ENCODE data around the gene SPATA7.

The SPATA7 gene

DNA sequence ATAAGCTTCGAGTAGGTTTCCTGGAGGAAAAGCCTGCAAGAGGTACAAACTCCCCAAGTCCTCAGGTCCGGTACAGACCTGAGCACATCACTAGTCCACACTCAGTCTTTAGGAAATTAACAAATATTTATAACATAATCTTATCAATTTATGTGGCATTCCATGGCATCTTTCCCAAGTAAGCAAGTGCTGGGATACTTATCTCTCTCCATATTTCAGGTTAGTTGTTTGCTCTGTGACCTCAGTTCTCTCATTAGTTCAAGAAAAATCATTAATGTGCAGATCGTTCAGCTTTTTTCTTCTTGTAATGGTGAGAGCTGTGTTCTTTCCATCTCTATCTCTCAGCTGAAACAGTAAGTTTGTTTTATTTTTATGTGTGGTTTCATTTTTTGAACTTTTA is 34.7 kb downstream of the SPATA7 start:
- no peak for DNase-seq

DNA sequence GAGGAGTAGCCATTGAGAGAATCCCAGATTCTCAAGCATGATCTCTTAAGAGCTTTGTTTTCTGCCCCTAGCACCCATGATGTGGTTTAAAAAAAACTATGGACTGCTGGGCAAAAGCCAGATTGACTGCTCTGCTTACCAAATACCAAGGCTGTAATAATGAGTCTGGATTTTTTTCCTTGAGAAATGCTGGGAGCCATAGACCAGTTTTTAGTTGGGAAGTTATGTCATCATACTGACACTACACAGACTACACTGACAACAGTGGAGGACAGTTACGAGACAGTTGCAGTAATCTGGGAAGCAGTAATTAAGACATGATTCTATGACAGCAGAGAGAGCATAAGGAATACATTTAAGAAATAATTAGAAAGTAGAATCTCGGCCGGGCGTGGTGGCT is 35.8 kb downstream of the SPATA7 start:
- DNase-seq, result no peak

DNA sequence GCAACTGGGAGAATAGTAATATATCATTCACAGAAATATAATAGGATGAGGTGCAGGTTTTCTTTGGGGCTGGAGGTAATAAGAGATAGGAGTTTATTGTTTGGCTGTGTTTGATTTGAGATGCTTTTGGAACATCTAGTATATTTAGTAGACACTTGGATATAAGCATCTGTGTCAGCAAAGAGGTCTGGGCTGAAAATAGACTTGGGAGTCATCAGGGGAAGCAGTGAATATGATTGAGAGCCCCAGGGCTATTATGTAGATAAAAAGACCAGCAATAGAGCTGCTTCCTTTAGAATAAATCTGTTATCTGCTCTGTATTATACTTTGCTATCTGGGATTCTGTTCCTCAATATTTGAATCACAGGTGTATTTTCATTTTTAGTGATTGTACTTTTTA is 36.6 kb downstream of the SPATA7 start:
- DNase-seq, result no peak

DNA sequence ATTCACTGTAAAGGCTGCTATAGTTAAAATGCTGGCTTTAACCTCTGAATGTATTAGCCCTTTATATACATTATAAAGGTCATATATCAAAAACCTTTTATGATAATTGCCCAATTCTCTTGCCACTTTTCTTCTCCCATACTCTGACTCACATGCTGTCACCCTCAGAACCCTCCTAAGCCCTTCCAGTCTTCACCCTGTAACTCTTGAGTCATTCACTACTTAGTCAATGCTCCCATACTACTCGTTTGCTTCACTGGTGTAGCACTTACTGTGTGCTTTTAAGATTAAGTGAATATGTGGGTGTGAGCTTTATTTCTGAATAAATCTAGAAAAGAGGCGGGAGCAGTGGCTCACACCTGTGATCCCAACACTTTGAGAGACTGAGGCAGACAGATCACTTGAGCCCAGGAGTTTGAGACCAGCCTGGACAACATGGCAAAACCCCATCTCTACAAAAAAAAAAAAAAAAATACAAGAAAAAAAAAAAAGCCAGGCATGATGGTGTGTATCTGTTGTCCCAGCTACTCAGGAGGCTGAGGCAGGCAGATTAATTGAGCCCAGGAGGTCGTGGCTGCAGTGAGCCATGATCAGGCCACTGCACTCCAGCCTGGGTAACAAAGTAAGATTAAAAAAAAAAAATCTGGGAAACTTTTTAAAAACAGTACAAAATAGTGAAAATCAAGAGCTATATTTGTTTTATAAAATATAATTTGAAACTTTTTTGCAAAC is 37.6 kb downstream of the SPATA7 start:
- no peak for DNase-seq

DNA sequence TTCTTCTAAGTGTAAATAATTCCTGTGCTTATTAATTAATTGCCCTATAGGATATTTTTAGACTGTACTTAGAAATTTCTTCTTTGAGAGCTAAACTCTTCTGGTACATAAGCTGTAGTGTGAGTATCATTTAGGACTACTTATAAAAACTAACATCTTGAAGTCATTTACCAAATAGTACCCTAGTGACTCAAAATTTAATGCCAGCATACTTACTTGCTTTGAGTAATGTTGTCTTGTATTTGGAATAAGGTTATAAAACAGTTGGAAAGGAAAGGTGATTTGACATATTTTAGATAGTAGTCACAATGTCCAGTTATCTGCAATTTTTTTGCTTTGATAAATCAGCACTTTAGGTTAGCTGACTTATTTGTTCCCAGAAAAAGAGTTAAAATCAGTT is 39.1 kb downstream of the SPATA7 start:
- no peak for DNase-seq

DNA sequence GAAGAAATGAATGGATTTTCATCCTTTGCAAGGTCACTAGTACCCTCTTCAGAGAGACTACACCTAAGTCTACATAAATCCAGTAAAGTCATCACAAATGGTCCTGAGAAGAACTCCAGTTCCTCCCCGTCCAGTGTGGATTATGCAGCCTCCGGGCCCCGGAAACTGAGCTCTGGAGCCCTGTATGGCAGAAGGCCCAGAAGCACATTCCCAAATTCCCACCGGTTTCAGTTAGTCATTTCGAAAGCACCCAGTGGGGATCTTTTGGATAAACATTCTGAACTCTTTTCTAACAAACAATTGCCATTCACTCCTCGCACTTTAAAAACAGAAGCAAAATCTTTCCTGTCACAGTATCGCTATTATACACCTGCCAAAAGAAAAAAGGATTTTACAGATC is 40.8 kb downstream of the SPATA7 start:
- DNase-seq, result no peak

DNA sequence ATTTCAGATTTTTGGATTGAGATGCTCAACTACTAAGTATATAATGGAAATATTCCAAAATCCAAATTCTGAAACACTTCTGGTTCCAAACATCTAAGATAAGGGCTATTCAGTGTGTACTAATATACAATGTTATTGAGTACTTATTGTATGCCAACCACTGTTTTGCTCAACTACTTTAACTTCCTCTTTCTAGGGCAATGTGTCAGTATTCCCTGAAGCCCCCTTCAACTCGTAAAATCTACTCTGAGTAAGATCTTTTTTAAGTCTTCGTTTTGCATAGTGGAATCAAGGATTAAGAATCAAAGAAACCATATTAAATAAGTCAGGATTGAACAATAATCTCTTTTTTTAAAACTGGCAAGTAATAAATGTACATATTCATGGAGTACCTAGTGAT is 45.5 kb downstream of the SPATA7 start:
- DNase-seq, result no peak

DNA sequence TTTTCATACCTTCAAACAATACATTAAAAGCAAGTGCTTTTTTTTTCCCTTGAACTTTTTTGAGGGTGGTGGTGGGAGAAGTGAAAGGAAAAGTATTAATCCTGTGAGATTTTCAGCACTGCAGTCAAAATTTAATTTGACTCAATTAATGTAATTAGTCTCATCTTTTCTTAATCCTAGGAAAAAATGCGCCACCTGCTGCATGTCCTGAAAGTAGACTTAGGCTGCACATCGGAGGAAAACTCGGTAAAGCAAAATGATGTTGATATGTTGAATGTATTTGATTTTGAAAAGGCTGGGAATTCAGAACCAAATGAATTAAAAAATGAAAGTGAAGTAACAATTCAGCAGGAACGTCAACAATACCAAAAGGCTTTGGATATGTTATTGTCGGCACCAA is 52.2 kb downstream of the SPATA7 start:
- DNase-seq, result no peak

DNA sequence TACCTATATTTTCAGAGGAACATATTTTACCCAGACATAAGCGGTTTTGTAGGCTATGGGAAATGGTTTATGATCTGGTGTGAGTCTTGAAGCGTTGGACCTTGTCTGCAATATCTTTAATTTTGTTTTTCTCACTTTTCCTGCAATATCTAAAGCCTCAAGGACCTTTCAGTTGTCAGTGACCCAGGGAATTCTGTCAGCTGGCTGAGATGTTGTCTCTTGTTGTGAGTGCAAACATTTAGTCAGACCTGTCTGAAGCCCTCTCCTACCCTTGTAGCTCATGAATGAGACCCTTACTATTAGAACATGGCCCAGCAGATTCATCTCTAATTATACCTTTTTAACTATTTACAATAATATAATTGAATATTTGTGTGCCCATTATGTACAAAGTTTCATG is 53.6 kb downstream of the SPATA7 start:
- DNase-seq, result no peak

DNA sequence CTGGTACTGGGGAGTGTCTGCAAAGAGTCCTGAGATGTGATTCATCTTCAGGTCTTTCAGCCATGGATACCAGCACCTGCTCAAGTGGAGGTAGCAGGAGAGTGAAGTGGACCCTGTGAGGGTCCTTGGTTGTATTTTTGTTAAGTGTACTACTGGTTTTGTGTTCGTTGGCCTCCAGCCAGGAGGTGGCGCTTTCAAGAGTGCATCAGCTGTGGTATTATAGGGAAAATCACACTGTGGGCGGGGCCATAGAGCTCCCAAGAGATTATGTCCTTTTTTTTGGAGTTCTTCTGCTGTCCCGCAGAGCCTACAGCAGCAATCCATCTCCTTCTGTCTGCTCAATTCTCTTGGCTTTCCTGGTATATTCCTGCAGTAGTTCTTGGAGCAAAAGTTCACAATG is 66.8 kb downstream of the SPATA7 start:
- DNase-seq, result no peak

DNA sequence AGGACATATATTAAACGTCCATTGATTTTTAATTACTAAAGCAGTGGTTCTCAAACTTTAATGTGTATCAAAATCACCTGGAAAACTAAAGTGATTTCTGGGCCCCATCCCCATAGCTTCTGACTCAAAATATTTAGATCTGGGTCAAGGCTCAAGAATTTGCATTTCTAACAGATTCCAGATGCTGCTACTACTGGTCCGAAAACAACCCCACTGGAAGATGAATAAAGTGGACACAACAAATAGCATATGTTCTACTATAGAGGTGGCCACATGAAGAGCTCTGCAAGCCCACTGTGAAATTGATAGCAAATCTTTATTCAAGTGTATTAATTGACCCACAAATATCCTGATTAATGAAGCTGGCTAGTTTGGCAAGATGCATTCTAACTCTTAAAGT is 69.4 kb downstream of the SPATA7 start:
- DNase-seq, result no peak

DNA sequence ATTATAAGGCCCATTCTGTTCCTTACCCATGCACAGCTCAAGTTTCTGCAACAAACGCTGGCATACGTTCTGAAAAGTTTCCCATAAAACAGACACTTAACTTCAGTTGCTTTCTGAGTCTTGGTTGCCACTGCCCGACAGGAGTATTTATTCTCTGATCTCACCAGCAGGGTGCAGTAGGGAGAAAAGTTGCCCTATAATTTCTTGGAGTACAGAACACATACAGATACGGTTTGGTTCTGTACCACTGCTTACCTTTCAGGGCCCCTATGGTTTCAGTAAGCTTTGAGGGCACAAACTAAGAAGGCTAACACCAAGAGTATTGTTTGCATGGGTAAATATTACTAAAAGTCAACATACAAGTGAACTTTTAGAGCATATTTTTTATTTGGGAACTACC is 77.9 kb downstream of the SPATA7 start:
- peak; percentile 9 for DNase-seq

DNA sequence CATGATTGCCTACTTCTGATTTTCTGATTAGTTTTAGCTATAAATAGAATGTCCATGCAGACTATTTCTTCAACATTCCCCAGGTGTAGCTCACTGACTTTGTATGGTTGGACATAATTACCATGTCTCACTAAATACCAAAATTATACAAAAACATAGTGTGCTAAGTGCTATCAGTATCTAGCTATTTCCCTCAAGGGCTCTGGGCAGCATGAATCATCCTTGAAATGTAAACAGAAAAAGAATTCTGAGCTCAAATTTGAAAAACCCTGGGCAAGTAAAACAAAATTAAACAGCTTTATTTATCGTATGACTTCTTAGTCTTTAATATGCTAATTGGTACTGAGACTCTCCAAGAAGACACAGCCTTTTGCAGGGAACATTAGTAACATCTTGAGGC is 82.9 kb downstream of the SPATA7 start:
- no peak for DNase-seq

DNA sequence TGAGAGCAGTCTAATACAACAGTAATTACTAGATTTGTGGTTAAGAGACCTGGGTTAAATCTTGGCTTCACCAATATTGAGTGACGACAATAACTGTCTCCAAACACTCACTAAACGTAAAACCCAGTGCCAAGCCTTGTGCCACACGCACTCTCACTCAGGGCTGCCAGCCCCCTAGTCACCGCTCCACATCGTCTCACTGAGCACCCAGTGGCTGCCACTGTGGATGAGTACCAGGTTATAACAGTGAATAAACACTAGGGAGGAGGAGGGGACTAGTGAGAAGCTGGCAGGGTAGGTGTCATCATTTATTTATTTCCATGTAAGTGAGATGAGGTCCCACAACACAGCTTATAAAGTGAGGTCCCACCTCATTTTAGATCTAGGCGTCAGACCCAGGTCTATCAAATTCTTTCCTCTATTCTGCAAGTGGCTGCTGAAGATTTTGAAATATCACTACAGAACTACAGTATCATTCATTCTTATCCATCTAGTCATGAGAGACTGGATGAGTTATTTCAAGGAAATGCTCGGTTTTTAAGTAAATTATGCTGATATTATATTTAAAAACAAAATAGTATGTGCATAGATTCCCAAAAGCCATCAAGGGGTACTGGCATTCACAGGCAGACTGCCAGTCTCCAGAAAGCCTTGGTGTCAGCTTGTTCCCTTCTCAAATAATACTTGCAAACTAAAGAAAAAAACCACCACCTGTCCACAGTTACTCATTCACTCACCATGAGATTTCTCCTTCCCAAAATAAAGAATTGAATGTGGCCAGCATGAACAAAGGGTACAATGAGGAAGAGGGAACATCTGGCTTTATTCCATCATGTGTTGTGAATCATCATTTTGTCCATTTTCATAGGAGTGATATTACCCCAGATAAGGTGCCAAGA is 85.3 kb downstream of the SPATA7 start:
- DNase-seq, result no peak

DNA sequence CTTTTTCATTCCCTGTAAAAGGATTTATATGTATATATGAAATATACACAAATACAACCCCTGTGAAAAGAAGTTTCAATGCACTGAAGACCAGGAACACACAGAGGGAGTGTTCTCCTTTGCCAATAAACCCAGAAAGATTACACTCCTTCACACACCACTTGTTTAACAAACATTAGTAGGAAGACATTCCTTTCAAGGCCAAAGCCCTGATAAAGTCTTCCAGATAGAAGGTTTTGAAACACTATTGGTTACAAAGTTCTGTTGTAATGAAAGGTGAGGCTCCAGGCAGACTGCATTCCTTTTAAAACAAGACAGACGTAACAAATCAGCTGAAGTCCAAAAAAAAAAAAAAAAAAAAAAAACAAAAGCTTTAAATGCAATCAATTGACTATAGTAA is 88.3 kb downstream of the SPATA7 start:
- DNase-seq, result no peak

DNA sequence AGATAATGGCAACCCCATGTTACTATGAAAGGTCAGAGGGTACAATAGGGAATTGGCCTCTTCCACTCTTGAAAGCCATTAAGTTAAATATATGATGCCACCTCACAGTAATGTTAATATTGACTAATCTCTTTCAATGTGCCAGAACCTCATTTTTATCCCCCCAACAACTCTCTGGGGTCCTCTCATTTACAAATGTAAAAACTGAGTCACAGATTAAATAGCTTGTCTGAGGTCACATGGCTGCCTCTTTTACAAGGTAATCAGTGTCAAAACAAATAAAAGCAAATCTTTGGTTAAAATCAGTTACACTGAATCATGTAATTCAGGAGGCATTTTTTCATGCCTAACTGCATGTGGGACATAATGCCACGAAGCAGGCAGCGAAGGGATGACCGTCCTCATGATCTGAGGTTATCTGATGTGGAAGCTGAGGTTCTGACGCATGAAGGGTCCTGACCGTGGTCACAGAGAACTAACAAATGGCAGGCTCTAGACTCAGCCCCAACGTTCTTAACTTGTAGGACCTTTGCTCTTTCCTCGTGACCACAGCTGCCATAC is 90.8 kb downstream of the SPATA7 start:
- DNase-seq, result no peak

DNA sequence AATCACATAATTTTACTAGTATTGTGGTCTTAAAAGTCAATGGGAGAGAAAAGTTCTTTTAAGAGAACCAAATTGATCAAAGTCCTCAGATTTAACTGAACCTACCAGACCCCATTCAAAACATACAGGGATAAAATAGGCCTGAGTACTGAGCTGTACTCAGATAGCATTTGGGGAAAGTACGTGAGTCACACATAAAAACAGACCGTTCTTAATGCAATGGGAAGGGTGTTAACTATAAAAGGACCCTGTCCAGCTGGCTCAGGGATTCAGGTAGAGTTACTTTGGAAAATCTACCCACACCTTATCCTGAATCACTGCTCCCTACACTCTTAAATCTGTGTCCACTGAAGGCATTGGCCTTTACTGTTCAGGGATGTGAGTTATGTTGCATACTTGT is 91.4 kb downstream of the SPATA7 start:
- DNase-seq, result no peak

DNA sequence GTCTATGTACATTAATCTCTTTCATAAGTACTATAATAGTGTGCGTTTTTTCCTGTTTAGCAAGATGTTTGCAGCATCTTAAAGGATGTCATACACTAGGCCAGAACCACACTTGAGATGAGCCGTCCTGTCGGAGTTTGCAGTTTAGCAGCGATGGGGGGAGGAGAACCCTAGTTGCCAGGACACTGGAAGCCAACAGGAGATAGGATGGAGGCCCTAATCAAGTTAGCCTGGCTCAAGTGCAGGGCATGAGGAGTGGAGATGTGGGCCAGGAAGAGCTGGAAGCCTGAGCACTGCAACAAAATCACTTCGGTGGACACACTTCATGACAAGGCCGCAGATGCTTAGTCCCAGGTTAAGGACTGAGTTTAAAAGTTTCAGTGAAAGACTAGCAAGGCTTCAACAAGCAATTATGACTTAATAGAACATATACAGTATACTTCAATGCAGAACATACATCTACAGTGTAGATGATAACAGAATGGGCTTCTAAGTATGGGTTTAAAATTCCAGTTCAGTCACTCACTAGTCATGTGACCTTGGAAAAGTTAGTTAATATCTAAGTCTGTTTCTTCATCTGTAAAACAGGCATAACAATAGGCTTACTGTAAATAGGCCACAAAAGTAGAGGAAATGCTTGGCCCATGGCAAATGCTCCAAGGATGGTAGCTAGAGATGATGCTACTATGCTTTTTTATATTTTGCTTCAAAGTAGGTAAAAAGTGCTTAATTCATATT is 92.2 kb downstream of the SPATA7 start:
- no peak for DNase-seq

DNA sequence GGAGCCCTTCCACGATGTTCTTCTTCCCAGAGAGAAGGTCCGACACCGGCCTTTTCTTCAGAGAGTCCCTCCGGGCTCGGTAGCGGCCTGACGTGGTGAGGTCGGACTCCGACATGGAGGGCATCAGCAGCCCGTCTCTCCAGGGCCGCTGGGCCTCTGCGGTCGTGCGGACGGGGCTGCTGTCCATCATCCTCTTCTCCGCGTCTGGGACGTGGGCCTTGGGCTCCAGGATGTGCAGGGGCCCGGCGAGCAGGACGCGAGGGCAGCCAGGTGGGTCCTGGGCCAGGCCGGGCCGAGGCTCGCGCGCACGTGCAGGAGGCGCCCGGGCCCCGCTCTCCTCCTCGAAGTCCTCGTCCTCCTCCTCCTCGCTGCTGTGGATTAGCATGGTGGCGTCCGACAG is 93.5 kb downstream of the SPATA7 start:
- DNase-seq, result no peak

DNA sequence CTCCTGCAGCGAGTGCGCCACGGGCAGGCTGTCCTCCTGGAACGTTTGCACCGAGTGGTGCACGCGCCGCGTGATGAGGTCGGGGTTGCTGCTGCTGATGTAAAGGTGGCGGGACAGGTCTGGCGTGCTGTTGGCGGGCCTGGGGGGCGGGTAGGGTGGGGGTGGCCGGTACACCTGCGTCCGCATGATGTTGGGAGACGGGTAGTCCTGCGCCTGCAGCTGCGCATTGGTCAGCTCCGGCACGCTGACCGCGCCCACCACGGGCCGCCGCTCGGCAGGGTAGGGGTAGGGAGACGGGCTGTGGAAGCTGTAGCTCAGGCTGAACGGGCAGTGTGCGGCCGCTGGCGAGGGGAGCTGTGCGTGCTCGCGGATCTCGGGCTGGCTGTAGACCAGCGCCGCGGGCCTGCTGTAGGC is 94.1 kb downstream of the SPATA7 start:
- no peak for DNase-seq

DNA sequence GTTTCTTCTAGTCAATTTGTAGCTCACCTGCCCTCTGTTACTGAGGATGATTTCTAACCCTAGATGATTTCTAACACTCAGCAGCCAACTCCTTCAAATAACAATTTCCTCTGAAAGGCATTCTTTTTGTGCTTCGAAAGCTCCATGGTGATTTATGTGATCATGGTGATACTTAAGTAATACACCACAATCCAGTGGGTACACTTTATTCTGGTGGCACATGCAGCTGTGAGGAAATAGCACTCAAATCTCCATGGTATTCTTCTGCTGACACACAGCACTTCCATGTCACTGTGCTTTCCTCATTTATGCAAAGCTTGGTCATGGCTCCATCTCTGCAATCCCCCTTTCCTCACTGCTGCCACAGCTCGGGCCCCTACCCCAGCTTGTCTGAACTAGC is 95.6 kb downstream of the SPATA7 start:
- DNase-seq, result no peak

DNA sequence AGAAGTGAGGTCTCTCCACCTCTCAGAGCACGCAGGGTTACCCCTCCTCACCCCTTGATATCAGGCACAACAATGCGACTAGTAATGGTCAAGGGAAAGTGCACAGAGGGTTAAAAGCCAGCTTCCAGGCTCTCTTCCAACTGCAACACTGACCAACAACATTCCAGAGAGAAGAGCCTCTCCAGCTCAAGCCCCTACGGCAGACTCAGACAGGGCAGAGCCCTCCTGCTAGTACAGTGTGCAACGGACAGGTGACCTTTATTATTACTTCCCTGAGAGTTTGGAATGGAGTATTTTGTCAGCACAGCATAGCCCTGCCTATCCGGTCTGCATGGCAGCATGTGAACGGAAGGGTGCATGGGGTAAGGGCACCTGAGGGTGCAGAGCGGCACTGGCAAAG is 96.3 kb downstream of the SPATA7 start:
- no peak for DNase-seq

DNA sequence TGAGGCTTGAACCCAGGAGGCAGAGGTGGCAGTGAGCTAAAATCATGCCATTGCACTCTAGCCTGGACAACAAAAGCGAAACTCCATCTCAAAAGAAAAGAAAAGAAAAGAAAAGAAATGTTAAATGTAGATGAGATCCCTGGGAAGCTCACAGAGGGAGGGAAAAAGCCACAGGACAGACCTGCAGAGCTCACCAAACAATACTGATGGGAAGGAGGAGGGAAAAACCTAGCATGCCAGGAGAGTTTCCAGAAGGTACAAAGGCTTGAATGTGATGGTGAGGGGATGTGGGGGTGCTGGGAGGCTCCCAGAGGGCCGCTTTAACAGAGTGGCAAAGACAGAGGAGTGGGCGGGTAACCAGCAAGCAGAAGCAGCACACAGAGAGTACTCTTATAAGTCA is 97.1 kb downstream of the SPATA7 start:
- no peak for DNase-seq

Data from CD4-positive, alpha-beta T cell treated with Interleukin-10 for 1 hour (primary cell).